ENCODE data around the gene KIF18B.

DNA sequence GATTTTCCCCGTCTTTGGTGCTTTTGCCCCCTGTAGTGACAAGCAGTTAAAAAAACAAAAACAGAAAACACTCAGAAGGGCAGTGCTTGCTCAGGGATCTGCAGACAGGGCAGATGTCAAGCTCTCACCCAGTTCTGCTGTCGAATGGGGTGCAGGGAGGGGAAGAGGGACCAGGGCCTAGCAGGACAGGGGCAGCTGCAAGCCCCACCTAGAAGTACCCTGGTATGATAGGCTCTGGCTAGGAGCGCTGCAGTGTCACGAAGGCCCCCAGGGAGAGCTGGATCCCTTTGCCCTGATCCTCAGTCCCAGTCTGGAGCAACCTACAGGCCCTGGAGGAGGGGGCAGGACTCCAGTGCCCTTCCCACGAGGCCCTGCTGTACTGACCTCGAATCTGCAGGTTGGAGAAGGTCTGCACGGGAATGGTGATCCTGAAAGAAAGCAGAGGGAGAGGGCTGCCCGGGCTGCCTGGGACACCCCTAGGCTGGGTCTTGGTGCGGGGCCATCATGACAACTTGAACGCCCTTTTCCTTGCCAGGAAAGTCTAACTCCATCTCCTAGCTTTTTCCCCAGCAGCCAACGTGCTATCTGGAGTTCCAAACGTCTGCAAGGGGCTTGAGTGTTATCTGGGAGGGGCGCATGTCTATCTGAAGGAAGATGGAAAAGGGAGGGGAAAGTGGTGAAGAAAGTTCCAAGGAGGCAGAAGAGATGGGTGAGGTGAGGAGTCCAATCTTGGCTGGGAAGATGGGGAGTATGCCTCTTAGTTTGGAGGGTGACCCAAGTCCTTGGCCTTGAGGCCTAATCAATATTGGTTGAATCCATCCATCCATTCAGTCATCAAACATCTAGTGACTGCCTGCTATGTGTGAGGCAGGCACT lies 37.1 kb downstream of the KIF18B start:
- TF ChIP-seq, protein P1, sequence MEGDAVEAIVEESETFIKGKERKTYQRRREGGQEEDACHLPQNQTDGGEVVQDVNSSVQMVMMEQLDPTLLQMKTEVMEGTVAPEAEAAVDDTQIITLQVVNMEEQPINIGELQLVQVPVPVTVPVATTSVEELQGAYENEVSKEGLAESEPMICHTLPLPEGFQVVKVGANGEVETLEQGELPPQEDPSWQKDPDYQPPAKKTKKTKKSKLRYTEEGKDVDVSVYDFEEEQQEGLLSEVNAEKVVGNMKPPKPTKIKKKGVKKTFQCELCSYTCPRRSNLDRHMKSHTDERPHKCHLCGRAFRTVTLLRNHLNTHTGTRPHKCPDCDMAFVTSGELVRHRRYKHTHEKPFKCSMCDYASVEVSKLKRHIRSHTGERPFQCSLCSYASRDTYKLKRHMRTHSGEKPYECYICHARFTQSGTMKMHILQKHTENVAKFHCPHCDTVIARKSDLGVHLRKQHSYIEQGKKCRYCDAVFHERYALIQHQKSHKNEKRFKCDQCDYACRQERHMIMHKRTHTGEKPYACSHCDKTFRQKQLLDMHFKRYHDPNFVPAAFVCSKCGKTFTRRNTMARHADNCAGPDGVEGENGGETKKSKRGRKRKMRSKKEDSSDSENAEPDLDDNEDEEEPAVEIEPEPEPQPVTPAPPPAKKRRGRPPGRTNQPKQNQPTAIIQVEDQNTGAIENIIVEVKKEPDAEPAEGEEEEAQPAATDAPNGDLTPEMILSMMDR (IDR thresholded peaks at IDR 0.05) = no peak
- TF ChIP-seq POLR2A (IDR thresholded peaks at IDR 0.05) = no peak
